Heart right ventricle (tissue), 16 donors: ENCODE data around the gene ANAPC4. TPM values are rescaled to one million over a fixed set of nuclear protein-coding genes. Genes with fewer than 3 reads are reported as not detected.

ENCODE experiments used
- ATAC-seq, 8 donors: fragments of 200-7000 bp; cut with Tn5 transposase; one replicate each; pipeline ENCODE4 v1.9.1; 2020; ENCODE audit warnings: mild to moderate bottlenecking in 8 of 8, moderate library complexity in 8 of 8, moderate number of reproducible peaks in 1 of 8
- DNase-seq, 2 donors: peaks; one replicate each; pipeline ENCODE4 v3.0.0-alpha.2; 2020
- H3K27ac ChIP-seq, 10 donors: fragments of 200-600 bp; sonication (generic) in 2 of 10; one replicate each; pipeline versions ENCODE4 v1.5.0 to v1.8.0; 2020 to 2022; ENCODE audit warnings: mild to moderate bottlenecking in 3 of 10
- H3K27me3 ChIP-seq, 7 donors: fragments of 200-600 bp; one replicate each; pipeline ENCODE4 v1.8.0; 2021 to 2022; ENCODE audit warnings: mild to moderate bottlenecking in 2 of 7
- H3K36me3 ChIP-seq, 9 donors: fragments of 200-600 bp; sonication (generic) in 1 of 9; one replicate each; pipeline versions ENCODE4 v1.5.0 to v1.8.0; 2020 to 2022; ENCODE audit warnings: mild to moderate bottlenecking in 2 of 9
- H3K4me1 ChIP-seq, 9 donors: fragments of 200-600 bp; sonication (generic) in 1 of 9; one replicate each; pipeline versions ENCODE4 v1.5.0 to v1.8.0; 2020 to 2022; ENCODE audit warnings: mild to moderate bottlenecking in 4 of 9
- H3K4me3 ChIP-seq, 10 donors: fragments of 200-600 bp; sonication (generic) in 2 of 10; one replicate each; pipeline versions ENCODE4 v1.5.0 to v1.8.0; 2020 to 2022; ENCODE audit warnings: mild to moderate bottlenecking in 7 of 10, moderate library complexity in 2 of 10
- H3K9me3 ChIP-seq, 11 donors: fragments of 200-600 bp in 10 of 11; sonication (generic) in 2 of 11; one replicate each; pipeline versions ENCODE4 v1.5.0 to v1.8.0; 2013 to 2022; ENCODE audit warnings: mild to moderate bottlenecking in 2 of 11, control low read depth in 1 of 11, moderate library complexity in 1 of 11
- WGBS, 2 donors: extraction: QIAGEN DNeasy Blood & Tissue Kit; methylation state at CpG; one replicate each; pipeline ENCODE4 v1.1.7; 2013; ENCODE audit warnings: inconsistent platforms in 1 of 2; 5-methylcytosine and 5-hydroxymethylcytosine counted together
- intact Hi-C, 10 donors: fragments of 100-400 bp; cut with DNase I; formaldehyde crosslinking; loops; one replicate each; pipeline versions ENCODE4 v1.11.1 to v1.14.2; 2022
- polyA plus RNA-seq, 2 donors: library from polyadenylated mRNA; stranded (reverse); fragments of 200-250 nt; gene quantifications; one replicate each; pipeline ENCODE4 v1.2.3, GENCODE V29; 2013
- total RNA-seq, 10 donors: library from RNA; stranded (reverse); fragmentation: NEBNext Ultra II Directional in 3 of 10; extraction: Animal tissue kit (Norgen Biotek cat#: 25700) in 3 of 10; gene quantifications; one replicate each; pipeline versions ENCODE4 v1.2.1 to v1.2.4, GENCODE V29; 2021 to 2023
- TF ChIP-seq, protein P1 (sequence below), 9 donors: fragments of 200-600 bp; sonication (generic) in 2 of 9; IDR thresholded peaks; one replicate each; pipeline versions ENCODE4 v1.5.0 to v1.8.0; 2021 to 2022; ENCODE audit warnings: antibody characterized with exemption in 9 of 9, mild to moderate bottlenecking in 5 of 9, moderate library complexity in 1 of 9
- donor health status: Arrhythmogenic right ventricular cardiomyopathy.
- donor health status: ischemic (EF 13 %, LVEDD 7.1; RV severe dilation, severe dysfunction).
- donor health status: healthy with polysubstance abuse.
- donor health status: DM: no; HTN: yes; CAD: no.
- donor health status: DM: no; HTN: no; CAD: no.
- donor health status: ischemic (EF 25% LVEDD 6.9; RV normal size, moderate dysfunction).
- donor health status: ischemic (EF 25% LVEDD 5.7; RV mildly dilated, moderate dysfunction).
- donor health status: healthy.
- donor health status: DM: yes; HTN: yes; CAD: no.
- donor health status: Ischemic cardiomyopathy.
- donor health status: ischemic (EF 35%, LVEDD 5.7; RV mildly dilated, moderate dysfunction).
- donor health status: nonischemic (EF 11% LVEDD 7.7; RV severe dilation, severe dysfunction).
- donor health status: DM: yes; HTN: yes; CAD: no.
- donor health status: PGD.
- donor health status: ischemic (EF 29% LVEDD 5.4; RV normal size, mild dysfunction).
- donor health status: nonischemic (EF 23%, LVEDD 6.1; RV moderate dilation, normal function).

Gene ANAPC4
- total and polyA plus RNA-seq, 12 donors, result 8.2 to 26.7 (median 11.5) TPM

DNA sequence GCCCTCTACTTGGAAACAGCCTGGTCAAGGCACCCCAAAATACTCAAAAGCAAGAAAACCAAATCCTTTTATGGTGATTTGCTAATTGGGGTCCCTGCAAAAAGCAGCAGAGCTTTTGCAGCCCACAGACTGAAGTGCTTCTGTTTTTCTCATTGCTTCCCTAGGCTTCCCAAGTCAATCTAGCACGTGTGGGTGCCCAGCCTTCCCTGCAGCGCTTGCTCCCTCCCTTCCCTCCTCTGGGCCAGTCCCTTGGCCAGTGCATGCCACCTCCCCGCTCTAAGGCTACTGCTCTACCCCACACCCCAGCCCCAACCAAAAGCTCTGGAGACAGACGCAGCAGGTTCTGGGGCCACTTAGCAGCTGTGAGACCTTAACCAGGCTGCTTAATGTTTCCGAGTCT, 53.6 kb downstream of the ANAPC4 start:
- Histone ChIP-seq H3K27me3 (no peaks in the 10 kb centered on the region), H3K4me3 (no peak overlapping the region), H3K4me1 (peaks cover 0 to 3% (median under 1%) of the 10 kb centered on the region in 9 donors), H3K36me3 (no peaks in the 10 kb centered on the region), H3K27ac (no peak overlapping the region), H3K9me3 (peaks cover 0 to 5% (median 0%) of the 10 kb centered on the region in 11 donors)
- DNase-seq (no peak), ATAC-seq (no peak)
- TF ChIP-seq, protein P1, sequence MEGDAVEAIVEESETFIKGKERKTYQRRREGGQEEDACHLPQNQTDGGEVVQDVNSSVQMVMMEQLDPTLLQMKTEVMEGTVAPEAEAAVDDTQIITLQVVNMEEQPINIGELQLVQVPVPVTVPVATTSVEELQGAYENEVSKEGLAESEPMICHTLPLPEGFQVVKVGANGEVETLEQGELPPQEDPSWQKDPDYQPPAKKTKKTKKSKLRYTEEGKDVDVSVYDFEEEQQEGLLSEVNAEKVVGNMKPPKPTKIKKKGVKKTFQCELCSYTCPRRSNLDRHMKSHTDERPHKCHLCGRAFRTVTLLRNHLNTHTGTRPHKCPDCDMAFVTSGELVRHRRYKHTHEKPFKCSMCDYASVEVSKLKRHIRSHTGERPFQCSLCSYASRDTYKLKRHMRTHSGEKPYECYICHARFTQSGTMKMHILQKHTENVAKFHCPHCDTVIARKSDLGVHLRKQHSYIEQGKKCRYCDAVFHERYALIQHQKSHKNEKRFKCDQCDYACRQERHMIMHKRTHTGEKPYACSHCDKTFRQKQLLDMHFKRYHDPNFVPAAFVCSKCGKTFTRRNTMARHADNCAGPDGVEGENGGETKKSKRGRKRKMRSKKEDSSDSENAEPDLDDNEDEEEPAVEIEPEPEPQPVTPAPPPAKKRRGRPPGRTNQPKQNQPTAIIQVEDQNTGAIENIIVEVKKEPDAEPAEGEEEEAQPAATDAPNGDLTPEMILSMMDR (IDR thresholded peaks at IDR 0.05), result no peak
- 89 to 93% methylated on average over 5 of the region's 5 CpGs for WGBS, 2 donors
- intact Hi-C loops, result no loop called here

DNA sequence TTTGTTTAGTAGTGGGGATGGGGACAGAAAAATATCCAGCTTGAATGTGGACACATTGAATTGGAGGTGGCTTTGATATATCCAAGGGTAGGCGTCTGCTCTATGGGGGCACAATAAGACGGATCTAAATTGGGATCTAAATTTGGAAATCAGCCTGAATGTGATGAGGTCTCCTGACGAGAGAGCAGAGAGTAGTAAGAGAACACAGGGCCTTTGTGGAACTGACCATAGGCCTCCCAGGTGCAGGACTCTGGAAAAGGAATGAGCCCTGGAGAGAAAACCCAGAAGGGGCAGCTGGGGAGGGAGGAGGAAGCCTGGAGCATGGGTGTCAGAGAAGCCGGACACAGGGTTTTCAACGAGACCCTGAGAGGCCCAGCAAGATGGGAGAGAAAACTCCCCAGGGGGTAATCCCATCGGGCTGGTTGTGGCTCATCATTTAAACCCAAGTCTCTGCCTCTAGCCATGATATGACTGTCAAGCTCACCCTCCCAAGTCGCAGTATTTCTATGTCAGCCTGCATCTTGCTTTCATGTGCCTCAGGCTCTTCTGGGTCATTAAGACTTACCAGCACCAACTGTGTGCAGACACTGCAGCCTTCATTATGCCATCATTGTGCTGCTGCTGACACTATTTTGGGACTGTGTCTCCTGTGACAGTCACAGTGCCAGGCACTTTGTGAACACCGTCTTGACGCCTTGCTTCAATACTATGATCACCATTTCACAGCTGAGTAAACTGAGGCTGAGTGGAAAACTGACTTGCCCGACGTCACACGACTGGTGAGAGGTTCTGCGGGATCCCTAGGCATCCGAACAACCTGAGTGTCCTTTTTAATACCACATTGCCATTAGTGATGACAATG, 57.1 kb downstream of the ANAPC4 start:
- intact Hi-C loops, result no loop called here
- 87 to 89% methylated on average over 14 of the region's 14 CpGs for WGBS, 2 donors
- ATAC-seq (no peak), DNase-seq (no peak)
- Histone ChIP-seq H3K9me3 (peaks cover 0 to 9% (median 0%) of the 10 kb centered on the region in 11 donors), H3K27ac (no peak overlapping the region), H3K36me3 (no peaks in the 10 kb centered on the region), H3K27me3 (no peaks in the 10 kb centered on the region), H3K4me1 (no peaks in the 10 kb centered on the region), H3K4me3 (no peak overlapping the region)
- TF ChIP-seq, protein P1 (IDR thresholded peaks at IDR 0.05), result no peak

DNA sequence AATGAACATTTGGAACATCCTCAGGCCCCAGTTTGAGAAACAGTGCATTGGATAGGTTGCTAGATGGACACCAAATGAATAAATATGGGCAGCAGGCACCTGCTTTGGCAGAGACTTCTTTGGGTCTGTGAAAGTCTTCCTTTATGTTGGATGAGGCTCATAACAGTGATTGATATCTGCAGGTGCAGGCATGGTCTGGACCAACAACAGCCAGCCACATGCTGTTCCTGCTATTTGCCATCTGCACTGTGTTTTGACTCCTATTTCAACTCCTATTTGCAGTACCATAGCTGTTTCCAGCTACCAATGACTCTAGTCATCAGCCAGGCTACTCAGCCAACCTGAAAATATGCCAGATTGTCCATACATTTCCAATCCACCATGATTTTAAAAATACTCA, 60.9 kb downstream of the ANAPC4 start:
- TF ChIP-seq, protein P1 (IDR thresholded peaks at IDR 0.05), result no peak
- Histone ChIP-seq H3K27ac (no peak overlapping the region), H3K36me3 (no peaks in the 10 kb centered on the region), H3K4me1 (peaks cover 0 to 16% (median 10%) of the 10 kb centered on the region in 9 donors), H3K27me3 (no peaks in the 10 kb centered on the region), H3K4me3 (no peak overlapping the region), H3K9me3 (peaks cover 0 to 12% (median 0%) of the 10 kb centered on the region in 11 donors)
- ATAC-seq, result no peak
- no peak for DNase-seq
- intact Hi-C loops, result no loop called here

DNA sequence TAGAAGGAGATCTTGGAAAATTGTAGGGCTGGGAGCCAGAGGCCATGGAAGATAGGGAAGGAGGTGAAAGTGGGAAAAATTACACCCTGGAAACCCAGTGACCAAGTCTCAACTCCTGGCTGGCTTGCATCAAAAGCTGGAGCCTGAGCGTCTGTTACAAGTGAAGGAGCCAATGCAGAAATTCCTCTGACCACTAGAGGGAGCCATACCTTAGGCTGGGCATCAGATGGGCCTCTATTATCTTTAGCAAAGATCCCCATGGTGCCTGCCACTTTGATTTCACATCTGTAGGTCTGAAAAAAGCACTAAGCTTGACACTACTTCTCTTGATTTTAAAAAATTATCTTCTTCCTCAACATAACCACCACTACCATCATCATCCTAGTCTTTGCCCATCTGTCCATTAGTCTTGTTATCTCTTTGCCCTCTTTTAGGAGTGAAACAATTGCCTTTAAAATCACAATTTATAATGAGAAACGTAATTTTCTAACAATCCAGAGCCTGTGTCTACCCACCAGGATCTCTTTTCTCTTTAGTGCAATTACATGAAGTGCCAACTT, 62.9 kb downstream of the ANAPC4 start:
- ATAC-seq, result peak in 7 of 8 donors; percentile 27 to 74 (median 61)

More for the DNA sequence above, 62.9 kb downstream of the ANAPC4 start:
- TF ChIP-seq, protein P1 (IDR thresholded peaks at IDR 0.05), result peak; percentile 71 to 94 (median 84)
- Histone ChIP-seq H3K9me3 (peaks cover 0 to 12% (median 0%) of the 10 kb centered on the region in 11 donors), H3K4me3 (no peak overlapping the region), H3K27ac (peak overlapping the region in 1 of 10 donors; percentile 39), H3K4me1 (peaks cover 0 to 16% (median 10%) of the 10 kb centered on the region in 9 donors), H3K27me3 (no peaks in the 10 kb centered on the region), H3K36me3 (no peaks in the 10 kb centered on the region)
- WGBS, 2 donors, result 16 to 19% methylated on average over 2 of the region's 2 CpGs
- intact Hi-C loops, result loop anchor here in 7 of 10 donors (1.0 to 10.0 kb wide), 6 partner anchors 327 to 975 kb away; no protein-coding TSS in a partner anchor
- peak in 1 of 2 donors; percentile 61 for DNase-seq
